DMS79 treated with DMSO at 0.1 percent for 48 hours (cell line): Measurements from ENCODE around the gene CENPC.
A peak's percentile ranks its signal among the peaks of the same experiment; 100 is the strongest.
"Not testable (repeated sequence)": the region's sequence is repeated elsewhere in the genome, so short reads cannot be mapped to it uniquely, and the experiment has no call there.

Experiments
- DNase-seq: peaks from one replicate; lab custom pipeline; 2025; lab: John Stamatoyannopoulos, UW

CENPC gene

GRCh38 chr4:67545199-67546003 is at the start of gene CENPC:
Gene CENPC, minus strand, starts transcription at chr4:67545503. Its CDS starts 148 bp downstream, at chr4:67545355.
- DNase-seq: peak; percentile 89

- DNase-seq: no peak
These were observed 48.5 kb upstream of the CENPC start for GRCh38 chr4:67593741-67594175.

GRCh38 chr4:67587156-67587555 is 41.9 kb upstream of the CENPC start:
- no peak for DNase-seq

GRCh38 chr4:67584496-67584895 is 39.2 kb upstream of the CENPC start:
- no peak for DNase-seq

GRCh38 chr4:67581913-67582312 is 36.6 kb upstream of the CENPC start:
- no peak for DNase-seq

- DNase-seq: no peak
These were observed 36.0 kb upstream of the CENPC start for GRCh38 chr4:67581208-67581857.

GRCh38 chr4:67580577-67580976 is 35.3 kb upstream of the CENPC start:
- DNase-seq: no peak

- no peak for DNase-seq
These were observed 31.2 kb upstream of the CENPC start for GRCh38 chr4:67576538-67576937.

GRCh38 chr4:67576059-67576466 is 30.8 kb upstream of the CENPC start:
- no peak for DNase-seq

- no peak for DNase-seq
These were observed 30.1 kb upstream of the CENPC start for GRCh38 chr4:67575232-67576058.

GRCh38 chr4:67573193-67573592 is 27.9 kb upstream of the CENPC start:
- no peak for DNase-seq

GRCh38 chr4:67571975-67572374 is 26.7 kb upstream of the CENPC start:
- DNase-seq: no peak

GRCh38 chr4:67570537-67570936 is 25.2 kb upstream of the CENPC start:
- no peak for DNase-seq

- no peak for DNase-seq
These were observed 23.5 kb upstream of the CENPC start for GRCh38 chr4:67568820-67569219.

- no peak for DNase-seq
These were observed 21.0 kb upstream of the CENPC start for GRCh38 chr4:67566335-67566734.

- DNase-seq: no peak
These were observed 20.0 kb upstream of the CENPC start for GRCh38 chr4:67565284-67565683.

- no peak for DNase-seq
These were observed 13.2 kb upstream of the CENPC start, which contains the start of gene STAP1 for GRCh38 chr4:67558493-67558892. Gene STAP1, plus strand, starts transcription at chr4:67558727. Its CDS starts 83 bp downstream, at chr4:67558810.

GRCh38 chr4:67556436-67556835 is 11.1 kb upstream of the CENPC start:
- no peak for DNase-seq

GRCh38 chr4:67555447-67555846 is 10.1 kb upstream of the CENPC start:
- no peak for DNase-seq

- no peak for DNase-seq
These were observed 8.8 kb upstream of the CENPC start for GRCh38 chr4:67554096-67554495.

- not testable (repeated sequence) for DNase-seq
These were observed 7.0 kb upstream of the CENPC start for GRCh38 chr4:67552146-67552792.

GRCh38 chr4:67550857-67551256 is 5.6 kb upstream of the CENPC start:
- no peak for DNase-seq
